Ramos (cell line): ENCODE results near the gene CCDC85B.
"Not testable (repeated sequence)": the region's sequence is repeated elsewhere in the genome, so short reads cannot be mapped to it uniquely, and the experiment has no call there.

Experiments used
- in situ Hi-C: fragments of 300-500 bp; cut with MboI; formaldehyde crosslinking; loops from one replicate; pipeline ENCODE4 v1.14.3; 2022; ENCODE audit warnings: low sequenced_read_pairs; ENCODE audit not compliant: unreplicated experiment

CCDC85B gene

DNA sequence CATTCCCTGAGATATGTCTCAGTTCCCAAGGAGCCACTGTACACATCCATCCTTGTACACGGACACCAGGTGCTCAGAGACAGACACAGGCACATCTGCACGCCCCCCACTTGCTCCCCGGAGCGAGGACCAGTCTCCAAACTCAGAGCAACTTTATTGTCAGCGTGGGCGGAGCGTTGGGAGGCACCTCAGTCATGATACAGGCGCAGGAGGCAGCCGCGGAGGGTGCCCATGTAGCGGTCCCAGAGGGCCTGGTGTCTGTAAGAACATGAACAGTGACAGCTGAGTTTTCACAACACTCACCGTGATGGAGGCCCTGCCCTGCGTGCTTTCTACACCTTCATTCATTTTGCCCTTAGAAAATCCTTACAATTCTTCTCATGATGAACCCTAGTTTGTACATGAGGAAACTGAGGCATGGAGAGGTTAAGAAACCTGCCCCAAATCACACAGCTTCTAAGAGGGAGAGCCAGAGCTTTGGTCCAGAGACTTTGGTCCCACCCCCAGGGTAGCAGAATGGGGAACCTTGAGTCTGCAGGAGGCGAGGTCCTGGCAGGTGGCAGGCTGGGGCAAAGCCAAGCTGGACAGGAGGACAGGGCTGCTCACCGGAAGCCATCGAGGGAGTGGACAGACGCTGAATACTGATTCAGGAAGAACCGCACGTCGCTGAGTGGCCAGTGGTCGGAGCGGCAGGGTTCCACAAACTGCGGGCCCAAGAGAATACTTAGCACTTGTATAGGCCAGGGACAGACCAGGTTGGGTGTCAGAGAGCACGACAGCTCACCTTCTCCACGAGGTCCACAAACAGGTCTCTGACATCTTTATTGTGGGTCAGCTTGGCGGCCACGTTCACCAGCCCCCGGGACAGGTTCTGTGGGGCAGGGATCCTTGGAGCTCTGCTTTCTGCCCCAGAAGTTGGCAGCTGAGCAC lies 6.4 kb upstream of the CCDC85B start:
- in situ Hi-C loops, result loop anchor here (5.0 kb wide), 1 partner anchor 103 kb away; no protein-coding TSS in a partner anchor

DNA sequence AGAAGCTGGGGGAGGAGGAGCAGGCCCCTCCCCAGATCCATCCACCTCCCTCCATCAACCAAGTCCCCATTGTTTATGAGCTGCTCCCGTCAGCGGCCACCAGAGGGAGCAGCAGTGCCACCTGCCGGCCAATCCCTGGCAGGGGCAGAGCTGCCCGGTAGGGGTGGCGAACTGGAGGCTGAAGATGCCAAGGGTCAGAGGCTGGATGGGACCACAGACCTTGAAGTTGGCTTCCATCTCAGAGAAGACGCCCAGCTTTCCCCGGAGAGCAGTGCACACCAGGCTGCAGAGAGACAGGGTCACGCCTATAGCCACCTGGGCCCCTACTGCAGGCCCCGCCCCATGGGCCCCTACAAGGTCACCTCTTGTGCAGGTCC lies 5.8 kb upstream of the CCDC85B start:
- in situ Hi-C loops, result loop anchor here (5.0 kb wide), 1 partner anchor 103 kb away; no protein-coding TSS in a partner anchor

DNA sequence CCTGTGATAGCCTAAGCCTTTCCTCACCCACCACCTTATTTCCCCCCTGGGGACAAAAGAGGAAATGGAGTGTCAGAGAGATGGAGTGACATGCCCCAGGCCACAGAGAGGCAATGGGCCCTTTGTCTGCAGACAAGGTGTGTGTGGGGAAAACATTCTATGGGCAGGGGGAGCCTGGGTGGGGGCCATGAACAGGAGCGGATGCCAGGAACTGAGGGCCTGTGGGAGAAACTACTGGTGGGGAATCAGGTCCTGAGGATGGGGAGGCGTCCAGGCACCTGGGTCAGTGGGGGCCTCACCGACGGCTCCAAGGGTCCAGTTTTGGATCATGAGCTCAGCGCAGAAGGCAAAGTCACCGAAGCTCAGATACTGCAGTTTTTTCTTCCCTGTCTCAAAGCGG lies 5.2 kb upstream of the CCDC85B start:
- in situ Hi-C loops, result no loop called here

DNA sequence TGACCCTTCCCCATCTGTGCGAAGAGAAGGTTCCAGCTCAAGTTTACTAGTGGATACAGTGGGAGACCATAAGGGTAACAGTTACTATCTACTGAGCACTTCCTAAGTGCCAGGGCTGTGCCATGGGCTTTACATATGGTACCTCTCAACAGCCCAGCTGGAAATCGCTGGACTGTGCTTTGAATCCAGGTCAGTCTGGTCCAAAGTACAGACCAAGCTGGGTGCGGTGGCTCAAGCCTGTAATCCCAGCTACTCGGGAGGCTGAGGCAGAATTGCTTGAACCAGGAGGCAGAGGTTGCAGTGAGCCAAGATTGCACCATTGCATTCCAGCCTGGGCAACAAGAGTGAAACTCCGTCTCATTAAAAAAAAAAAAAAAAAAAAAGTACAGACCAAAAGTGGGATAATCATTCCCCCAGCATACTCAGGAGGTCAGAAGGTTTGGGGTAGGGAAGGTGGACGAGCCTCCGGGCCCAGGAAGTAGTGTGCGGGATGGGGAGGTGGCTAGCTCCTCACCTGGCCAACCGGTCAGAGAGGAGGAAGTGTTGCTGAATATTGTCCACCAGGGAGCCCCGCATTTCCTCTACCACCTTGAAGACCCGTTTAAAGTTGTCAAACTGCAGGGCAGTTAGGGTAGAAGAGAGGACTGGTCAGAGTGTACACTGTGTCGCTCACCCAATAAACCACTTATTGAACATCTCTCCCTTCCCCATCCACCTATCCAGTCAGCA lies 4.5 kb upstream of the CCDC85B start:
- in situ Hi-C loops, result no loop called here

DNA sequence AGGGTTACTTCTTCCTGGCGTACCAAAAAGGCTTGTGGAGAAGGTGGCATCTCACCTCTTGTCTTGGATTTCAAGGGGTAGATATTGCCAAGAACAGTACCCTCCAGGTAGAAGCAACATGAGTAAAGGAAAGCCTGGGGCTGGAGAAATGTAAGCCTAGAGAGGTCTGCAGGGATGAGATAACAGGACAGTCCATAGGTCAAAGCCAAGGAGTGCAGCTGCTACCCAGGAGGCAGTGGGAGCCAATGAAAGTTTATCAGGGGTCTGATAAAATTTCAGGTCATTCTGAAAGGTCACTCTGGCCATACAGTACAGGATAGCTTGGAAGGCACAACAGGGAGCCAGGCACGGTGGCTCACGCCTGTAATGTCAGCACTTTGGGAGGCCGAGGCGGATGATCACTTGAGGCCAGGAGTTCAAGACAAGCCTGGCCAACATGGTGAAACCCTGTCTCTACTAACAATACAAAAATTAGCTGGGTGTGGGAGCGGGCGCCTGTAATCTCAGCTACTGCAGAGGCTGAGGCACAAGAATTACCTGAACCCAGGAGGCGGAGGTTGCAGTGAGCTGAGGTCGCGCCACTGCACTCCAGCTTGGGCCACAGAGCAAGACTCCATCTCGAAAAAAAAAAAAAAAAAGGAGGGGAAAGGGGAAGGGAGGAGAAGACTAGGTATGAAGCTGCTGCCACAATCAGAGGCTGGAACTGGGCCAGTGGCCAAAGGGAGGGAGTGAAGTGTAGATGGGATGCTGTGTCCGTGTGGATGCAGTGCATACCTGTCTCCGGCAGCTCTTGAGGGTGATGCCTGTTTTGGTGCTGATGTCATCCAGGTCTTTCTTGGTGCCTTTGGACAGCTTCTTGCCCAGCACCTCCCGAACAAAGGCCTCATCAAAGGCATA lies 3.4 kb upstream of the CCDC85B start:
- in situ Hi-C loops, result no loop called here

DNA sequence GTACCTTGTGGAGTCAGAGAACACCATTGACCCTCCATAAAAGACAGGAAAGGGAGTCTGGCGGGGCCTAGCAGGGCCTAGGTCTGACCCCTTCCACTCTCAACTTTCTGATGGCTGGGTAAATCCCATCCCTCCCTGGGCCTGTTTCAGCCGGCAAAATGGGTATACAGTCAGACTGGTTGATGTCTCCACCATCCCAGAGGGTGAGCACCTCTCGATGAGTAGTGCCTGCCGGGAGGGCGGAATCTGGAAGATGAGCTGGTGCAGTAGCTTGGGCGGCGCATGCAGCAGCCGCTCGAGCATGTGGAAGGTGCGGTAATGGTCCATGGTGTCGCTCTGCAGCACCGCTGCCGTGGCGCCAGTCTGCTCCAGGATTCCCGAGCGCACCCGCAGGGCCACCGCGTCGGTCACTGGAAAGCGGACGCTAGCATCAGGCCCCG lies 2.7 kb upstream of the CCDC85B start:
- in situ Hi-C loops, result no loop called here

DNA sequence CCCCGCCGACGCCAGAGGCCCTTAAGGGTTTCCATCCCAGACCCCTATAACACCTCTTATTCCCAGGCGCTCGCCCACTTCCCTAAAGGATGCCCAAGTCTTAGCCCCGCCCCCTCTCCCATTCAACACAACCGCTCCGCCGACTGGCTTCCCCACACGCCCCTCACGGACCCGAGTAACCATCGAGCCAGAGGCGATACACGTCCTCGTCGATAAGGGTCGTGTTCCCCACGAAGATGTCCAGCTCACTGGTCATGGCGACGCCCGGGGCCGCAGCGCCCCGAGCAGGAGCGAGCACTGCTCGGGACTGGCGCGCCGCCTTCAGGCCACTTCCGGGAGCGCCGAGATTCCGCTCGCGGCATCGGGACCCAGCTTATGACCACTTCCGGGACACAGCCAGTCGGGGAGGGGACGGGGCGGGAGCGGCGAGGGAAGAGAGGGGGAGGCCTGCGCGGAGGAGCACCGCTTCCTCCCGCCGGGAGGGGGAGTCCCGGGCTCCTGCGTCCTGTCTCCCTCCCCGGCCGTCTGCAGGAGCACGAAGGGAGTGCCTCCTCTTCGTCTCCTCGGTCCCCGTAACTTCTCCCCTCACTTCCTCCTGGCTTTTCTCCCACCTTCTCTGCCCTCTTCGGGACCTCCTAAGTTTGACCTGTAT lies 2.2 kb upstream of the CCDC85B start, which contains the start of gene FIBP:
Gene FIBP, minus strand, starts transcription at position 309 of the 652 bp plus-strand sequence. Its CDS starts 53 bp downstream, at position 256.
- in situ Hi-C loops, result no loop called here

DNA sequence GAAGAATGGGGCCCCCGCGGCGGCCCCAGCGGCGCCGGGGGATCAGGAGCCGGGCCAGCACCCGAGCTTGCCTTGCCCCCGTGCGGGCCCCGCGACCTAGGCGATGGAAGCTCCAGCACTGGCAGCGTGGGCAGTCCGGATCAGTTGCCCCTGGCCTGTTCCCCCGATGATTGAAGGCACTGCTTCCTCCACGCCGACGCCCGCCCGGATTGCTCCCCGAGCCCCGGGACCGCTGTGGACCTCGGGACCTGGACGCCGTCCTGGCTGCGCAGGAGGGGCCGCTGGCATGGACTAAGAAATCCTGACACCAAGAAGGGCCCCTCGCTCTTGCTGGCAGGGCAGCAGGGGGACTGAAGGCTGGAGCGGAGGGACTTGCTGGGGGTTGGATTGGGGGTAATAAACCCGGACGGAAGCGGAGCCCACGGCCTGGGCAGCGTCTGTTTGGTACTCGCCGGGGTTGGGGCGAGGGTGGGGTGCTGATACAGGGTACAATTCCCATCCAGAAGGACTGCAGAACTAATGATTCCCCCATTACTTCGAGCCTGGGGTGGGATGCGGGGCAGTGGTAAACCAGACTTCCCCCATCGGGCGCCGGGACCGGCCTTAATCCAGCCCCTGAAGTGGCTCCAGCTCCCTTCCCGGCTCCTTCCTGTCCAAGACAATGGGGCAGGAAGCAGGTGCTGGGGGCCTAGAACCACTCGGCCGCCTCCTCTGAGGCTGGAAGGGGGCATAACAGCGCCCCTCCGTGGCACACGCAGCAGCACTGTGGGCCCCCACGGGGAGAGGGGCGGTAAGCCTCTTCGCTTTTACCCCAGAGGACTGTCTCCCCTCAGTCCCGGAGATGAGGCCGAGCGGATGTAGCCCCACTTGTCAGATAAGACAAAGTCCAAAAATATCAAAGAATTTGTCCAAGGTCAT lies 1.0 kb downstream of the CCDC85B start:
- in situ Hi-C loops, result no loop called here

DNA sequence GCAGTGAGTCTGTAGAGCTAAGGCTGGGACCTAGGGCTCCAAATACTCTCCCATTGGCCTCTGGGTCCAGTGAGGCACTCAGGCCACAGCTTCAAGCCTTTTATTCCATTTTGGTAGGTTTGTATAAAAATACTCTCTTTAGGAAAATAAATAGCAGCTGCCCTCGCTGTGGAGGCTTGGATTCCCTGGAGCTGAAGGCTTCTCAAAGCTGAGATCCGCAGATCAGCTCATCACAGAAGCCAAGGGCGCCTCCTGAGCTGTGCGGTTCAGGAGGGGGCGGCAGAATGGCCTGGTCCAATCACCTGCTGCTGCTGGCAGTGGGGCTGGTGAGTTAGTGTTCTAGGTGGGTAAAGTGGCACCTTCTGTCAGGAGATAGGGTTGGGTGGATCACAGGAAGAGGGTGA lies 1.7 kb downstream of the CCDC85B start:
- in situ Hi-C loops, result not testable (repeated sequence)

DNA sequence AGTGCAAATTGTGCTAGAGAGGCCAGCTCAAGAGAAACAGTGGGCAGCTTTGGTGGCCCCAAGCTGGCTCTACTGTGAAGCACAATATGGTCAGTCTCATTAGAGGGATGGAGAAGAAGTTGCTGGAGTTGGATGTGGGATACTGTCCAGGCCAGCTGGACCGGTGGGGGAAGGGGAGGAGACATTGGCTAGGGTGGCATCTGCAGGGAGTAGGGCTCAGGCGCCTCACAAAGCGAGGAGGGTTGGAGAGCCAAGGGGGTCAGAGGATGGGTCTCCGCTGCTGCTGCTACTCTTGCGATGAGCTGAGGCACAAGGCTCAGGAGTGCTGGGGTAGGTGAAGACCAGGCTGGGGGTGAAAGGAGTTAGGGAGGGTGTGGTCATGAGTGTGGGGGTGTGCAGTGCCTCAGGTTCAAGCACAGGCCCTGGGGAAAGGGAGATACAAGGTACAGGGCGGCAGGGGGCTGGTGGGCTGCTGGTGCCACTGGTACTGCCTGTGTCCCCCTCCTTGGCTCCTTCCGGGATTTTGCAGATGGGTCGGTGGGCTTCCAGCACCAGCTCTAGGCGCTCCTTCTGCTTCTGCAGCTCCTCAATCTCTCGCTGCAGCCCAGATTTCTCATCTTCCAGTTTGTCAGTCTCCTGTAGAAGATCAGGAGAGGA lies 2.3 kb downstream of the CCDC85B start:
- in situ Hi-C loops, result no loop called here

DNA sequence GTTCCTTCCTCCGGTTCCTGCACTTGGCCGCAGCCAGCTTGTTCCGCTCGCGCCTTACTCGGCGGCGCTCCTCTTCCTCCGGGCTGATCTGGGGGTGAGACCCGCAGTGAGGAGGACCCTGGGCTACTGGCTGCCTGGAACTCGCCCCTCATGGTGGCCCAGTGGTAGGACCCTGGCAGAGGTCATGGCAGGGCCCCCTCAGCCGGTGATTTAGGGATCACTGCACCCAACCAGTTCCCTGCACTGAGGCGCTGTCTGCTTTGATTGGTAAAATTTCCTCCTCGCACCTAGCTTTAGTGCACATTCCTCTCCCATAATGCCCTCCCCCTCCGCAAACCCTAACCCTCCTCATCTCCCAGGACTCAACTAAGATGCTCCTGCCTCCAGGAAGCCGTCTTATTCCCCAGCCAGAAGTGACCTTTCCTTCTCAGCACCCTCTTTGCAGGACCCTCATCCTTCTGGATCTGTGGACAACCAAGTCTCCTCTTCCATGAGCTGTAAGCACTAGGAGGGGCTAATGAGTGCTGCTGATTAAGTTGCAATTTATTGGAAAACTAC lies 3.6 kb downstream of the CCDC85B start:
- in situ Hi-C loops, result no loop called here

DNA sequence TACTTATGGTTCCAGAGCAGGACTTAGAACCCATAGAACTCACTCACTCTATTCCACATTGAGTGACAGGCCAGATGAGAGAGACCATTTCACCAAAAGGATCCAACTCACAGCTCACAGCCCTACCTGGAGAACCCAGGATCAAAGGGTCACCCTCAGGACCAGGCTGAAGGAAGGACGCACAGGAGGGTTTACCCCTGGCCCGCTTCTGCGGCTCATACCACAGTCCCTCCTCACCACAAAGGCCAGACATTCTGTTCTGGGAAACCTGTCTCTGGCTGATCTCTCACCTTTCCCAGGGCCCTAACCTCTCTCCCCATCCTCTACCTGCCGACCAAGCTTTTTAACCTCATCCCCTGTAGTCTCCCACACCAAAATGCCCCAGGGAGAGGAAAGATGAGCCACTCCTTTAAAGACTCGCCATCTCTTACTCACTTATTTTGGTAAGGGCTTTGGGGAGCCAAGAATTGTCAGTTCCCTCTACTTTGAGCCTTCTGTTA lies 5.1 kb downstream of the CCDC85B start:
- in situ Hi-C loops, result no loop called here

DNA sequence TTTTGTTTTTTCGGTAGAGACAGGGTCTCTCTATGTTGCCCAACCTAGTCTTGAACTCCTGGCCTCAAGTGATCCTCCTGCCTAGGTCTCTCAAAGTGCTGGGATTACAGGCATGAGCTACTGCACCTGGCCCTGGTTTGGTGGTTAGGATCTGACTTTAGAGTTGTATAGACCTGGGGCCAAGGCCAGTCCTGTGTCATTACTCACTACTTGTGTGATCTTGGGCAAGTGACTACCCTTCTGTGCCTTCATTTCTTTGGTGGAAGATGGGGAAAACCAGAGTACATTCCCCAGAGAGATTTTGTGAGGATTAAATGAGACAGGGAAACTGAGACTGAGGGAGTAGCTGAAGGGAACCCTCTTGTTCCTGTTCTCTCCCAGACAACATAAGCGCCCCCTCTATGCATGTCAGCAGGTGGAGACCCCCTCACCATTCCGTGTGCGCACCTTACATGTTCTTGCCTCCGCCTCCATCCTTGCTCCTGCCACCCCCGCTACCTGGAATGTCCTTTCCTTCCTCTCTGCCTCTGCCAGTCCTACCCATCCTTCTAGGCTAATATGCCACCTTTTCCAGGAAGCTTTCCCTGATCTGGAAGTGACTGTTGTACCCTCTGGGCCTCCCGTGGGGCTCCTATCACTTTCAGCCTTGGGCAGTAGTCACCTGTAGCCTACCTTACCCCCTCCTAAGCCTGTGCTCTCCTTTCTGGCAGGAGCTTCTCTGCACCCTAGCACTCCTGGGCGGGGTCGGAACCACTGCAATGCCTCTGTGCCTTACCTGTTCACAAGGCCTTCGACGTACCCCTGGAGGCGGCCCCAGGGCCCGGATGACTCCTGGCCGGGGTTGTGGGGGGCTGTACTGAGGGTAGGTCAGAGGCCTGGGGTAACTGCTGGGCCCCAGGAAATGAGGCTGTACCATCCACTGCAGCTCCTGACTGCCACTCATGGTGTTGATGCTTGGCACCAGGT lies 5.8 kb downstream of the CCDC85B start:
- in situ Hi-C loops, result no loop called here

DNA sequence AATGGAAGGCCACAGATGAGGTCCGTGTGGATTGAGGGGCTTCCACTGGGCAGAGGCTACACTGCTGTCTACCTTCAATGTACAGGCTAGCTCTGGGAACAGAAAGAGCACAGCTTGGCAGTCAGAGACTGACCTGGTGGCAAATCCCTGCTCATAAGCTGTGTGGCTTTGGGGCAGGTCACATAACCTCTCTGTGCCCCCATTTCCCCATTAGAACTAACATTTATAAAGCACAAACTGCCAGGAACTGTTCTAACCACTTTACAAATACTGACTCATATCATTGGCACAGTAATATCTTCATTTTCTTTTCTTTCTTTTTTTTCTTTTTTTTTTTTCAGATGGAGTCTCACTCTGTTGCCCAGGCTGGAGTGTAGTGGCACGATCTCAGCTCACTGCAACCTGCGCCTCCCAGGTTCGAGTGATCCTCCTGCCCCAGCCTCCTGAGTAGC lies 6.6 kb downstream of the CCDC85B start:
- in situ Hi-C loops, result no loop called here

DNA sequence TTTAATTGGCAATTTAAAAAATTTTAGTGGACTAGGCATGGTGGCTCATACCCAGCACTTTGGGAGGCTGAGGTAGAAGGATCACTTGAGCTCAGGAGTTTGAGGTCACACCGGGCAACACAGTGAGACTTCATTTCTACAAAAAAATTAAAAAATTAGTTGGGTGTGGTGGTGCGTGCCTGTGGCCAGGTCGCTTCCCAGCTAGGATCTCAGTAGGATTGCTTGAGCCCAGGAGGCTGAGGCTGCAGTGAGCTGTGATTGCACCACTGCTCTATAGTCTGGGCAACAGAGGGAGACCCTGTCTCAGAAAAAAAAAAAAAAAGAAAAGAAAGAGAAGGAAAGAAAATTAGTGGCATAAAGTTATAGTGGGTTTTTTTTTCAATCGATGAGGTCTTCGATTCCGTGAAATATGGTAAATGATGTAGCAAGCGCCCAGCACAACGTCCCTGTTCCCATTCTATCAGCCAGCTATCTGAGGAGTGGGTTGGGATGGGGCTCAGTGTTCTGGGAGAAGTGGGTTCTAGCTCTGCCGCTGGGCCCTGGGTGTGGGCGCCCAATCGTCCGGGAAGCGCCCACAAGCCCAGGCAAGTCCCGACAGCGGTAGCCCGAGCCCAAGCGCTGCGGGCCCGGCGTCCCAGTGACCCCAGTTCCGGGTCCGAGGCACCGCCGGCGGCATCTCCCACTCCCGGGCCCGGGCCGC lies 8.3 kb downstream of the CCDC85B start:
- in situ Hi-C loops, result no loop called here
